NCI-H1436 (cell line): ENCODE data around the gene DLG5.

ENCODE experiments used
- DNase-seq: peaks from one replicate; lab custom pipeline; 2025; lab: John Stamatoyannopoulos, UW

The DLG5 gene

GRCh38 chr10:77865580-77866324 lies 60.8 kb downstream of the DLG5 start:
- peak; percentile 14 for DNase-seq

- no peak for DNase-seq
These were observed 62.3 kb downstream of the DLG5 start for GRCh38 chr10:77864151-77864851.

GRCh38 chr10:77863446-77863845 lies 63.1 kb downstream of the DLG5 start:
- no peak for DNase-seq

- DNase-seq, result no peak
These were observed 64.0 kb downstream of the DLG5 start for GRCh38 chr10:77862595-77862994.

GRCh38 chr10:77861366-77861765 lies 65.2 kb downstream of the DLG5 start:
- no peak for DNase-seq

GRCh38 chr10:77859865-77860282 lies 66.7 kb downstream of the DLG5 start:
- no peak for DNase-seq

- no peak for DNase-seq
These were observed 67.2 kb downstream of the DLG5 start for GRCh38 chr10:77859200-77859864.

- DNase-seq, result no peak
These were observed 69.3 kb downstream of the DLG5 start for GRCh38 chr10:77857272-77857671.

- no peak for DNase-seq
These were observed 70.0 kb downstream of the DLG5 start for GRCh38 chr10:77856566-77856965.

- no peak for DNase-seq
These were observed 71.0 kb downstream of the DLG5 start for GRCh38 chr10:77855404-77856155.

- DNase-seq, result no peak
These were observed 72.4 kb downstream of the DLG5 start for GRCh38 chr10:77854115-77854514.

- DNase-seq, result no peak
These were observed 73.3 kb downstream of the DLG5 start for GRCh38 chr10:77853256-77853655.

- no peak for DNase-seq
These were observed 75.8 kb downstream of the DLG5 start for GRCh38 chr10:77850620-77851231.

- DNase-seq, result peak; percentile 3
These were observed 77.4 kb downstream of the DLG5 start for GRCh38 chr10:77849039-77849664.

- DNase-seq, result peak; percentile 58
These were observed 79.7 kb downstream of the DLG5 start for GRCh38 chr10:77846718-77847311.

- DNase-seq, result no peak
These were observed 81.1 kb downstream of the DLG5 start for GRCh38 chr10:77845451-77845850.

- no peak for DNase-seq
These were observed 81.7 kb downstream of the DLG5 start for GRCh38 chr10:77844713-77845445.

- DNase-seq, result no peak
These were observed 82.4 kb downstream of the DLG5 start for GRCh38 chr10:77844177-77844576.

GRCh38 chr10:77843264-77843663 lies 83.3 kb downstream of the DLG5 start:
- no peak for DNase-seq

- DNase-seq, result no peak
These were observed 83.8 kb downstream of the DLG5 start for GRCh38 chr10:77842652-77843212.
